ENCODE results near the gene OVCA2.

- no peak for TF ChIP-seq CTCF (IDR thresholded peaks at IDR 0.05; ENCODE audit: borderline replicate concordance, extremely low read depth, low read length, poor library complexity, severe bottlenecking)
- no peak for TF ChIP-seq EZH2 (IDR thresholded peaks at IDR 0.05; ENCODE audit: borderline replicate concordance, low read depth, low read length, severe bottlenecking)
Measured at GRCh38 chr17:2089021-2089422, 47.2 kb downstream of the OVCA2 start.

Measured in DND-41 (cell line).